ENCODE measurements around the gene PANX3. TPM values are rescaled to one million over a fixed set of nuclear protein-coding genes. Genes with fewer than 3 reads are reported as not detected.

PANX3 gene
- total and polyA plus RNA-seq, 9 of the 15 experiments (the other 6 are each of a cell fraction or from before 2014, with no cell fraction given) = 0.09 to 0.69 (median 0.39) TPM

GRCh38 chr11:124608147-124608546 is 3.1 kb upstream of the PANX3 start (continued):
- TF ChIP-seq ARID3A (IDR thresholded peaks at IDR 0.05; ENCODE audit: borderline replicate concordance, low read depth, low read length) = no peak
- TF ChIP-seq ZNF76 (CRISPR knock-in tag; IDR thresholded peaks at IDR 0.05; ENCODE audit: borderline replicate concordance) = no peak
- peak; percentile 82 for TF ChIP-seq DPF2 (IDR thresholded peaks at IDR 0.05)
- peak in 1 of 2 experiments; percentile 96; a peak in 2 of 4 replicates for TF ChIP-seq ZNF318 (IDR thresholded peaks at IDR 0.05; ENCODE audit: borderline replicate concordance in 1 of 2, low read depth in 1 of 2)
- TF ChIP-seq ZNF57 (CRISPR knock-in tag; IDR thresholded peaks at IDR 0.05) = peak; percentile 98
- peak; percentile 65 for TF ChIP-seq DACH1 (IDR thresholded peaks at IDR 0.05; ENCODE audit: partially characterized antibody)
- TF ChIP-seq FOSL1 (tag; conservative IDR thresholded peaks at IDR 0.05) = peak; percentile 92
- peak; percentile 77; the same call in 1 of the 2 replicates for TF ChIP-seq SMARCA4 (IDR thresholded peaks at IDR 0.05)
- peak; percentile 67; the same call in 1 of the 2 replicates for TF ChIP-seq JUN (IDR thresholded peaks at IDR 0.05; ENCODE audit: borderline replicate concordance, low read depth, low read length)
- no peak for TF ChIP-seq JUN (CRISPR knock-in tag; IDR thresholded peaks at IDR 0.05; ENCODE audit: borderline replicate concordance)
- TF ChIP-seq PKNOX1 (IDR thresholded peaks at IDR 0.05) = peak; percentile 96
- no peak; a peak in 1 of 6 replicates for TF ChIP-seq ZBTB11 (CRISPR knock-in tag; IDR thresholded peaks at IDR 0.05)
- peak; percentile 71 for TF ChIP-seq SOX6 (IDR thresholded peaks at IDR 0.05)

Data from K562 (cell line).